ENCODE data around the gene DRAXIN.

DRAXIN gene

DNA sequence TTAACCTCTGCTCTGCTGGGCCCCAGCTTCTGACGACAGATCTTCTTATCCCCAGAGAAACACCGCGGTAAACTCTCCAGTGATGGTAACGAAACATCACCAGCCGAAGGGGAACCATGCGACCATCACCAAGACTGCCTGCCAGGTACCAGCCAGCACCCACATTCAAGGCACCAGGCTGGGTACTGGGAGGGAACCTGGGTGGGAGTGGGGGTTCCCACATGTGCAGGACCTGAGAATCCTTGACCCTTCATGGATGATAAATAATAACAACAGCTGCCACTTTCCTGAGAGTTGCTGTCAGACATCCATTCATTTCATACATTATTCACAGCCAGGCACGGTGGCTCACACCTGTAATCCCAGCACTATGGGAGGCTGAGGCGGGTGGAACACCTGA is 20.8 kb downstream of the DRAXIN start:
- DNase-seq, result no peak

DNA sequence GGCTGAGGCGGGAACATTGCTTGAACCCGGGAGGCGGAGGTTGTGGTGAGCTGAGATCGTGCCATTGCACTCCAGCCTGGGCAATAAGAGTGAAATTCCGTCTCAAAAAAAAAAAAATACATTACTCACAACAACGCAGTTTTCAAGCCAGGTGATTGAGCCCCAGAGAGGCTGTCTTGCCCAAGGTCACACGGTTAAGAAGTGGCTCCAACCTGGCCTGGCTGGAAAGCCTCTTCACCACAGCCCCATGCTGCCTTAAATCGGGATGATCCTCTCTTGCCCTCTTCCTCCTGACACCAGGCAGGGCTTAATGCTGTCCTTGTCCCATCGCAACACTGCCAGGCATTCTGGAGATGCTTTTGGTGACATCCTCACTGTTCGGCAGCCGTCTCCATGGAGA is 21.6 kb downstream of the DRAXIN start:
- DNase-seq, result no peak

DNA sequence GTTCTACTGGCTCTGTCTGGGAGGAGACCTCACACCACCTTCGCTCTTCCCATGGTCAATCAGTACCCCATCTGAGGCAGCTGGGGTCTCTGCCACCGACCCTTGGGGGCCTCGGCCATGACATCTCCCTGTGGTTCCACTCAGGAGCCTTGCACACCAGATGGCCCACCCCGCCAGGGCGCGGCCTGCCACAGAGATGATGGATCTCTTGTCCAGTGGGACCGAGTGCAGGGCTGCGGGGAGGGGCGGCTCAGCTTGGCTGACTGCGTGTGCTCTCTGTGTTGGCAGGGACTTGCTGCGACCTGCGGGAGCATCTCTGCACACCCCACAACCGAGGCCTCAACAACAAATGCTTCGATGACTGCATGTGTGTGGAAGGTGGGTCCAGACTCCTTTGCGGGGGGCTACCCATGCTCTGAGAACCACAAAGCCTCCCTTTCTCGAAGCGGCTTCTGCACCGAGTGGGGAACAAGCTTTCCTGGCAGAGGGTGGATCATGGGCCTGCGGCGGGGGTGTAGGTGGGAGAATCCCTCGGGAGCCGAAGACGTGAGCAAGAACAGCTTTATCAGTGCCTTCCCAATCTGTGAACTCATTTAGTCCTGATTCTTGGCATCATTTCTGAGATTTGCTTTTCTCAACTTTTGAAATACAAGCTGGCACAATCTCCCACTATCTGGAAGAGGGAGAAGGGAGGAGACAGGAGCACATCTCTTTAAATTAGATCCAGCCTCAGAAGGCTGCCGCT is 23.5 kb downstream of the DRAXIN start:
- DNase-seq, result no peak

DNA sequence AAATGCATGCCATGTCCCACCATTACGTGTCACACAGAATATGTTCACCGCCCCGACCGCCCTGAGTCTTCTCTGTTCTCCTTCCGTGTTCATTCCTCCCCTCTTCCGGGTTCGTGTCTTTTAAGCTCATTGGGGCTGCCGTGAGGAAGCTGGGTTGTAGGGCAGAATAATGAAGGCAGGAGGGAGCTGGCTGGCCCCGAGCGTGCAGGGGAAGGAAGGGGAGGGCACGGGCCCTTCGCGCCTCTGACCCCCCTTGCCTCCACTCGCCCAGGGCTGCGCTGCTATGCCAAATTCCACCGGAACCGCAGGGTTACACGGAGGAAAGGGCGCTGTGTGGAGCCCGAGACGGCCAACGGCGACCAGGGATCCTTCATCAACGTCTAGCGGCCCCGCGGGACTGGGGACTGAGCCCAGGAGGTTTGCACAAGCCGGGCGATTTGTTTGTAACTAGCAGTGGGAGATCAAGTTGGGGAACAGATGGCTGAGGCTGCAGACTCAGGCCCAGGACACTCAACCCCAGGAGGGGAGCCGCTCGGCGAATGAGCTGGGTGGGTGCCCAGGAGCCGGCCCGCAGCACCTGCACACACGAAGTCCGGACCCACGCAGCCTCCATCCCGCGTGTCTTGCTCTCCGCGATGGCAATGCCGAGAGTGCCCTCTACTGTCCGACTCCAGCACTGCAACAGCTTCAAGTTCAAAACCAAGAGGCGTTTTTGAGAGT is 28.0 kb downstream of the DRAXIN start:
- DNase-seq, result peak; percentile 92

DNA sequence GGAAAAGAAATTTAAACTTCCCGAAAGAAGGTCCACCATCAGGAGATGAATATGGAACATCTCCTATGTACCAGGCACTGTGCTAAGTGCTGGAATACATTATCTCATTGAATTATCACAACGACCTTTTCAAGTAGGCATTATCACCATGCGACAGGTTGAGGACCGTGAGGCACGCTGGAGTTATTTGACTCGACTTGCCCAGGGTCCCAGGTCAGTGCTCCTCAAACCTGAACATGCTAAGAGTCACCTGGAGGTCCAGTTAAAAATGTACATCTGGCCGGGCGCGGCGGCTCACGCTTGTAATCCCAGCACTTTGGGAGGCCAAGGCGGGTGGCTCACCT is 28.5 kb downstream of the DRAXIN start:
- no peak for DNase-seq

DNA sequence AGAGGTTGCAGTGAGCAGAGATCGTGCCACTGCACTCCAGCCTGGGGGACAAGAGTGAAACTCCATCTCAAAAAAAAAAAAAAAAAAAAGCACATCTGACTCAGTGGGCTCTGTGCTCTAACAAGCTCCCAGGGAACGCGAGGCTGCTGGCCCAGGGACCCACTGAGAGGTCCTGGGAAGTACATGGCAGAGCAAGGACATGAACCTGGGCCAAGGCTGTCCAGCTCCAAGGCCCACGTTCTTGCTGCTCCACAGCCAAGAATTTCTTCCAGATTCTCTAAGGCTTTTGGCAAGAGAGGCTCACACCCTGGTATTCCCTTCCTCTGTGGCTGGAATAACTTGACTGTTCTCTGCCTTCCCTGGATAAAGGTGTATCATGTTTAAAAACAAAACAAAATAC is 29.0 kb downstream of the DRAXIN start:
- DNase-seq, result no peak

DNA sequence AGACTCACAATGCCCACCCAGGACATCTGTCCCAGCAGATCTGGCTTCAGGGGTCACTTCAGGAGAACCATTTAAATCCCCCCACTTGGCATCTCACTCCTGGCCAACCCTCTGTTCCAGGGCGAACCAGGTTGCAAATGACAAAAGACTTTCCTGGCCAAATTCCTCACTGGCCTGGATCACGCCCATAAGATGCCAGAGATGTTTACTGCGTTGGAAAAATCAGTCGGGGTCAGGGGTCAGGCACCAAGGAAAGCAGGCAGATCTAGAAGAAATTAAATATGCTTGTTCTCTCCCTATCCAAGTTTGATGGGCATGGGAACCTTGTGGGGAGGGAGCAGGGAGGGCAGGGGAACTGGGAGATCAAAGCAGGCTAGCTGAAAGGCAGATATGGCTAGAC is 29.8 kb downstream of the DRAXIN start:
- no peak for DNase-seq

DNA sequence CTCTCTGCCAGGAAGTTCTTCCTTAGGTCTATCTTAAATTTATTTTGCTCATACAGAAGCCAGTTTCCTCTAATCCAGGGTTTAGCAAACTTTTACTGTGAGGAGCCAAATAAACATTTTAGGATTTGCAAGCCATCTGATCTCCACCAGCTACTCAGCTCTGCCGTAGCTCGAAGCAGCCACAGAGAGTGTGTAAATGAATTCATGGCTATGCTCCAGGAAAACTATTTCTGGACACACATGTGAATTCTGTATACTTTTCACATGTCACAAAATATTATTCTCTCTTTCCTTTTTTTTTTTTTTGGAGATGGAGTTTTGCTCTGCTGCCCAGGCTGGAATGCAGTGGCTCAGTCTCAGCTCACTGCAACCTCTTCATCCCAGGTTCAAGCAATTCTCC is 31.0 kb downstream of the DRAXIN start:
- DNase-seq, result no peak

DNA sequence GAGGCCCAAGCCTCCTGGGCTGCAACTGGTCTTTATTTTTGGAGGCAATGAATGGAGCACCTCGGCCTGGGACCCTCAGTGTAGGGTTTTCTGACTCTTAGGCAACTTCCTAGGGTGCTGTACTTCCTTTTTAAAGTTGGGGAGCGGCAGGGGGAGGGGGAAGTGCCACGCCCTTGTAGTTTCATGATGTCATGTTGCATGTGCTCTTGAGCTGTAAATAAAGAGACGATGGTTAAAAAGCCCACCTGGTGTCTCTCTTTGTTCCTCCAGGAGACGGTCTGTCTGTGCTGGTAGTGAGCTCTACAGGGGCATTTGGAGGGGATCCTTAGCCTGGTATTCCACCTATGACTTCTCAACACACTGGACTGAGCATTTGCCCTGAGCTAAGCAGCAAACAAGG is 34.1 kb downstream of the DRAXIN start:
- DNase-seq, result peak; percentile 37

DNA sequence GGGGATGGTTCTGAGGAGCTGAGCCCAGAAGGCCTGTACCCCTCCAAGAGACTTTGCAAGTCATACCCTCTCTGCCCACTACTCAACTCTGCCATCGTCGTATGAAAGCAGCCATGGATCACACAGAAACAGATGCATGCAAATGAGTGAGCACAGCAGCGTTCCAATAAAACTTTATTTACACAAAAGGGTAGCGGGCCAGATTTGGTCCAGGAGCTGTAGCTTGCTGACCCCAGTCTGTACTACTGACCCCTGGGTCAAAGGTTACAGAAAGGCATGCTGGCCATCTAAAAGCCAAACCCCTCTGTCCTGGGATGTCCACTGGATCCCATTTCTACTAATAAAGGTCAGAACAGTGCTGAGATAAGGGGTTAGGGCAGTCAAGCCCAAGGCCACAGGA is 35.6 kb downstream of the DRAXIN start:
- no peak for DNase-seq

DNA sequence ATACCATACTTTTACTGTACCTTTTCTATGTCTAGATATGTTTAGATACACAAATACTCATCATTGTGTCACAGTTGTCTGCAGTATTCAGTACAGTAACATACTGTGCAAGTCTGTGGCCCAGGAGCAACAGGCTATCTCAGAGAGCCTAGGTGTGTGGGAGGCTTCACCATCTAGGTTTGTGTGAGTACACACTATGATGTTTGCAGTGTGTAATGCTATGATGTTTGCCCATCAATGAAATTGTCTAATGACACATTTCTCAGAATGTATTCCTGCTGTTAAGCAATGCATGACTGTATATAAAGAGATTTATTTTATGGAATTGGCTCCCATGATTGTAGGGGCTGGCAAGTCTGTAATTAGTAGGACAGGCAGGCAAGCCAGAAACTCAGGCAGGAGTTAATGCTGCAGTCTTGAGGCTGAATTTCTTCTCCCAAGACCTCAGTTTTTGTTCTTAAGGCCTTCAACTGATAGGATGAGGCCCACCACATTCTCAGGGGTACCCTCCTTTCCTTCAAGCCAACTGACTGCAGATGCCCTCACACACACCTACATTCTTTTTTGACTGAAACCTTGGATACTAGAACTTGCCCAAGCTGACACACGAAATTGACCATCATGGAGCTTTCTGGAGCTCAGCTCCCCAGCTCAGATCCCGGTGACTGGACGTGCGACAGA is 36.8 kb downstream of the DRAXIN start:
- DNase-seq, result no peak

DNA sequence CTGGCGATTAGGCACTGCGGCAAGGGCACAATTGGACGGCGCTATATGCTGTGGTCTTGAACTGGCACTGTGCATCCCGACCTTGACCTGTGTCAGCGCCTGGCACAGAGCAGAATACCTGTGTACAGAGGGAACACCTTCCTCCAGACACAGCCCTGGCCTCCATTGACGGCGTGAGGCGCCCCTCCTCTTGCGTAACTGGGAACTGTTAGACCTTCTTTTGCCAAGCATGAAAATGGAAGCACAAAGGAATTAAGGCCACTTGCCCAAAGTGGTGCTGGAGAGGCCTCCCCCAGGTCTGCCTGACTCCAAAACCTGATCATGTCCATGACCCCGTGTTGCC is 37.6 kb downstream of the DRAXIN start:
- no peak for DNase-seq

DNA sequence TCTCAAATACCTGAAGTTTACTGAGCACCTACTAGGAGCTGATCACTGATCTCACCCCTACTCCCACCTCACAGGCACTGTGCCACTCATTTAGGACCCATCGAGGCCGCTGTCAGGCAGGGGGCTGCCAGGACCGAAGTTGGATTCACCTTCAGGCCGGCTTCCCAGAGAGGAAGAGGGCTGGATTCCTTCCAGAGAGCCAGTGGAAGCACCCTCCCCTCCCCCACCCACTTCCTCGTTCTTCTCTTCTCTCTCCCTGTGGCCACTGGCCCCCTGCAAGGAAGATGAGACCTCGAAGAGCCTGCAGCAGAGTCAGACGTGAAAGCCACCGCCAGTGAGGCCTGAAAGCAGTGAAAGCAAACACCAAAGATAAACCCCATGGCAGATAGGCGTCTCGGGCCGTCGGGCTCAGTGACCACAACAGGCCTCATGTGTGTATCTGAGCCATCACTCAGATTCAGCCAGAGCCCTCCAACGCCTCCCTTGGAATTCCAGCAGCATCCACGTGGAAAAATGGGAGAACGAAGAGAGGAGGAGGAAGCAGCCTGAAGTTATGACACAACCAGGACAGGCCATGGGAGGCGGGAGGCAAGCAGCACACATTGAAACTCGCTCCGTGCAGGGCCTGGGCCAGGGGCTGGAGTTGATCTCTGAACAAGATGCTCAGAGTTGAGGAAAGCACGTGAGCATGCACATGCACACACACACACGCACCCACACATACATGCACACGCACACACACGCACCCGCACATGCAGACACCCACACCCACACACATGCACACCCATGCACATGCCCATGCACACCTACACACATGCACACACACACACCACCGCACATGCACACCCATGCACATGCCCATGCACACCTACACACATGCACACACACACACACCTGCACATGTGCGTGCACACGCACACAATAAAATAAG is 38.3 kb downstream of the DRAXIN start:
- DNase-seq, result peak; percentile 59

DNA sequence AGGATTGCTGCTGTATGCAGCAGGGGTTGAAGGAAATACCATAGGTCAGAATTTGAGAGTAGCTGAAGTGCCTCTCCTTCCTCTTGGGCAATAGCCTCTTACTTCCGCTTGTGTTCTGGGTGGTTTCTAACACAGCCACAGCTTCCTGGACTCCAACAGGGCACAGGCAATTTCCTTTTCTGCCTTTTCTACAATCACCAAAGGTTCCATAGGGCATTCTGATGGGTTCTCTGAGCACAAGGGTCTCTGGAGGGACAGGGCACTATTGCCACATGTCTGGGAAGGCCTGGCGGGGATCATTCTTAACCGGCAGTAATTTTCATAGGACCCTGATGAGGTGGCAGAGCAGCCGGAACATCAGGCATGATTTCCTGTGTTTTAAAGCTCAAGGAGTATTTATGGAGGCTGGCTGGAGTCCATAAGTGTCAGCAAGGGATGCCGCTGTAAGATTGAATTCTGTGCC is 39.0 kb downstream of the DRAXIN start:
- DNase-seq, result peak; percentile 94

DNA sequence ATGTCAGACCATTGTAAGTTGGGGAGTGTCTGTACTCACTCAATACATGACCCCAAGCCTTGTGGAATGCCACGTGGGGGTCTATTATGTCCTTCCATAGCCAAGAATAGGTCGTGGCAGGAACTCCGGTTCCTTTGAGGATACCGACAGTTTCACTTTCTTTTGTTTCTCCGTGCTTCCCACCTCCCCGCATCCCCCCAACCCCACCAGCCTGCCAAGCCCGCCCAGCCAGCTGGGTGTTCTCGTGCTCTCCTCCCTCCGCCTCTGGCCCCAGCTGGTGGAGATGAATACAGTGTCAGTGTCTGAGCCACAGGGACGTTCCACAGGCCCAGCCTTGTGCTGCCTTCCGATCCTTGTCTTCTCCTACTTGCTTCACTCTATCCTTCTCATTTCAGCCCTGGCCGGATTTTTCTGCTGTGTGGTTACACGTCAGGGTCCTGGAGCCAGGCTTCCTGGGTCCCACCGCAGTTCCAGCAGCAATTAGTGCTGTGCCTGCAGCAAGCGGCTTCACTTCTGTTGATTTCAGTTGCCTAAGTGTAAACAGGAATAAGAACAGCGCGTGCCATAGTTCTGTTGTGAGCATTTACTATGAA is 40.3 kb downstream of the DRAXIN start:
- peak; percentile 54 for DNase-seq

DNA sequence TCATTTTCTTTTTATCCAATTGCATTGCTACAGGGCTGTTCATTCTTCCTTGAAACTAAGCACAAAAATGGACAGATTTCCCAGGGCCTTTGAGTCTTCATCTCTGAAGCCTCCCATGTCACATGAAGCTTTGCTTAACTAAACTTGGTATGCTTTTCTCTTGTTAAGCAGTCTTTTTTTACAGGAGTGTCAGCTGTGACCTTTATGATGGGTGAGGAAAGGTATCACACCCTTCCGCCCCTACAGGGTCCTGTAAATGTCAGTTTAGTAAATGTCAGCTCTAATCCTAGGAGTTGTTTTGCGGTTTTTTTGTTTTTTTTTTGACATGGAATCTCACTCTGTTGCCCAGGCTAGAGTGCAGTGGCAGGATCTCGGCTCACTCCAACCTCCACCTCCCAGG is 41.8 kb downstream of the DRAXIN start:
- DNase-seq, result no peak

DNA sequence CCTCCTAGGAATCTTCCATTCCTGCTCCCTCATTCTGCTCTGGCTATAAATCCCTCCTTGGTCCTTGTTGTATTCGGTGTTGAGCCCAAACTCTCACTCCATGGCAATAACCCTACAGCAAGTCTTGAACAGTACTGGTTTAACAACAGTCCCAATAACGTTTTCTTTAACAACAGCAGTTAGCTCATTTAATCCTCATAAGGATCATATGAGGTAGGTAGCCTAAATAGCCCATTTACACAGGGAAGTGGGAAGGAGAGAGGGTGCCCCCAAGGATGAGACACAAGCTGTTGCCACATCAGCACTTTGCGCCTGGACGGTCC is 44.0 kb downstream of the DRAXIN start:
- DNase-seq, result no peak

DNA sequence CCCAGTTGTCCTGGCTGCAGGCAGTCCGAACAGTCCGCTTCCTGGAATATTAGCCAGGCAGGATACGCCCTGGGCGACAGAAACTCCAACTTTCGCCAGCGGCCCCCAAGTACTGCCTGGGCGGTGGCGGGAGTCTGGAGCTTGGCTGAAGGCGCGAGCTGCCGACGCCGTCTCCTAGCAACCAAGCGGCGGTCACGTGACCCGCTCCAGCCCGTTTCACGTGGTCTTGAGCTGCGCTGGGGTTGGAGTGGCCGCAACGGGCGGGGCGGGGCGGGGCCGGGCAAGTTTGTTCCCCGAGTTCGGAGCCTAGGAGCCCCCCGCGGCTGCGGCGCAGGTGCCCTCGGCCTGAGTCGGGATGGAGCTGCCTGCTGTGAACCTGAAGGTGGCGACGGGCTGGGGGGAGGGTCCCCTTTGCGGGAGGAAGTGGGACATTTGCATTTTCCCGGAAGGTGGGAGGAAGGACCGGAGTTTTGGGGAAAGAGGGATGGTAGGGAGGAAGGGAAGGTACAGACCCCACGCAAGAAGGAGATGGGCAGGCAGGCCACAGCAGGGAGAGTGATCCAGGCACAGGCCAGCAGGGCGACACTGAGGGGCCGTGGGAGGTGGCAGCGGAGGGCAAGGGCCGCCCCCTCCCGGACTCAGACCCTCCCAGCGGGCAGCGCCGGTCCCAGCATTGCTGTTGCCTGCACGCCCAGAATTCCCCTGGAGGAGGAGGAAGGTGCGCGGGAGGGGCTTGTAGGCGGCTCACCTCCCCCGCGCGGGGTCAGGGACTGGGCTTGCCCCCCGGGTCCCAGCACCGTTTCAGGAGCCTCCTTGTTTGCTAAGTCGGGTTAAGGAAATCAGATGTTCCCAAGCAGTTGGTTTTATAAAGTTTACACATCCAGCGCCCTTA is 44.6 kb downstream of the DRAXIN start, which contains the start of gene AGTRAP:
Gene AGTRAP (plus strand): TSS at position 283 of the 892 bp plus-strand sequence. CDS start 73 bp downstream, at position 356.
- DNase-seq, result peak; percentile 90

DNA sequence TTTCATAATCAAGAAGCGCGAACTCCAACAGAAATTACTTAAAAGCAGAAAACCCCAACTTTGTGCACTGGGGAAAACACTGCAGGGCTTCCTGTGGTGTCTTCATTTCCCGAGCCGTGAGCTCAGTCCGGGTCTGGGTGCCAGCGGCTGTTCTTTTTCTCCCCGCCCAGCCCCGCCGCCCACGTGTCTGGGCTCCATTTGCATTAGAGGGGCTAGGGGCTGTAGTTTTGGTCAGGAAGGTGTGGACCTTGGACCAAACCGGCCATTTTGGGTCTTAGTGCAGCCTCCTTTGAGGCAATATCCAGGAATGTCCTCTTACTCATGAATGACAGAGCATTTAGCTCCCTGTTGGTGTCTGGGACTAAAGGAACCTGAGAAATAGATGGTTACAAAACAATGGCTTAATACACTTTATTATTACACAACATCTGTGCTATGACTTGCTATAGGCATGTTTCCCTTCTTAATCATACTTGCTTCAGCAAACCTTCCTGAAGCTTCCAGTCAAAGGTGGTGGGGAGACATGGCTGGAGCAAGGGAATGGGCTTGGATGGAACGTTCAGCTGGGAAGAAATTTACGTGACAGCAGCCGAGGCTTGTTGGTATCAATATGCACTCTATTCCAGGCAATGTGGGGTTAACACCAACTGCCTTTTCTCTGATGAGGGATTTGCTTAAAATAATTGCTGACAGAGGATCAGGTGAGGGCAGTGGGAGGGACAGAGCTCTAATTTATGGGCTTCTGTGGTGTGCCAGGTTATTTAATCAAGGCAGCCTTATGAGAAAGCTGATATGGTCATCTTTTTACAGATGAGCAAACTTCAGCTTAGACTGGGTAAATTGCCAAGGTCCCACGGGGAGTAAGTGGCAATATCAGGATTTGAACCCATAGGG is 45.5 kb downstream of the DRAXIN start:
- DNase-seq, result peak; percentile 79

DNA sequence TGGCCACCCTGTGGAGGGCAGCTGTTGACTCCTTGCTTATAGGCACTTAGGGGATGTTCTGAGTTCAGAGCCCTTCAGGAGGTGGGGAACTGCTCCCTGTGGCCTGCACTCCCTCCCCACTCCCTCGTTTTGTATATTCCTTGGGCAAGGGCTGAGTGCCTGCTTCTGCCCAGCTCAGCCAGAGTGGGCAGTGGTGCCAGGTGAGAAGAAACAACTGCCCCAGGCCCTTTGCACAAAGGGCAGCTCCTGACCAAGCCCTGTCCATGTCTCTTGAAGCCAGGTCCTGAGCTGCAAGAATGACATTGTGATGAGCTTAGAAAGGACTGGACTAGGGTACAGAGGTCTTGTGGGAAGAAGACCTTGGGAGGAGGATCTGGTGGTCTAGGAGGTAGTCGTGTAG is 46.6 kb downstream of the DRAXIN start:
- no peak for DNase-seq

DNA sequence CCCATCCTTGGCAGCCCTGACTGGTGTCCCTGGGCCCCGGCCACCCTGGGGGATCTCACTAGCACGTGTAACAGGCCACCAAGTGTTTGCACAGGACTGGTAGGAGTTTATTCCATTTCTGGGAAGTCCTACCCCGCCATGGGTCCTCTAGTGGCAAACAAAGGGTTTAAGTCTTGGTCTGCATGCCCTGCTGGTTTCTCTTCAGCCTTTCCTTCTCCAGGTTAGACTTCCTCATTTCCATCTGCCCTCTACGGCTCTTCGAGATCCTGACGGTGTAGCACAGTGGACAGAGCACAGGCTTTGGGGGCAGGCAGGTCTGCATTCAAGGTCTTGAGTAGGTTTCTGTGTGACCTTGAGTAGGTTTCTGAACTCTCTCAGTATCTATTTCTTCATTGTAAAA is 47.3 kb downstream of the DRAXIN start:
- peak; percentile 71 for DNase-seq
